Endometrial microvascular endothelial cells (primary cell): Measurements from ENCODE around the gene POU2AF1. TPM values are rescaled to one million over a fixed set of nuclear protein-coding genes. Genes with fewer than 3 reads are reported as not detected.

Experiments used
- in situ Hi-C: cut with HindIII; loops from 2 replicates; pipeline ENCODE4 v1.10.0; 2017; ENCODE audit warnings: low sequenced_read_pairs, low pct_unique_long_range_greater_than_20kb; ENCODE audit errors: inconsistent ontology term
- total RNA-seq: library from RNA; depleted of rRNA; stranded (reverse); fragments of >200 nt; gene quantifications from one replicate; pipeline ENCODE4 v1.2.3, GENCODE V29; 2015; ENCODE audit errors: inconsistent ontology term

The POU2AF1 gene
- total RNA-seq, 1 donor from 2014 or later: not detected

DNA sequence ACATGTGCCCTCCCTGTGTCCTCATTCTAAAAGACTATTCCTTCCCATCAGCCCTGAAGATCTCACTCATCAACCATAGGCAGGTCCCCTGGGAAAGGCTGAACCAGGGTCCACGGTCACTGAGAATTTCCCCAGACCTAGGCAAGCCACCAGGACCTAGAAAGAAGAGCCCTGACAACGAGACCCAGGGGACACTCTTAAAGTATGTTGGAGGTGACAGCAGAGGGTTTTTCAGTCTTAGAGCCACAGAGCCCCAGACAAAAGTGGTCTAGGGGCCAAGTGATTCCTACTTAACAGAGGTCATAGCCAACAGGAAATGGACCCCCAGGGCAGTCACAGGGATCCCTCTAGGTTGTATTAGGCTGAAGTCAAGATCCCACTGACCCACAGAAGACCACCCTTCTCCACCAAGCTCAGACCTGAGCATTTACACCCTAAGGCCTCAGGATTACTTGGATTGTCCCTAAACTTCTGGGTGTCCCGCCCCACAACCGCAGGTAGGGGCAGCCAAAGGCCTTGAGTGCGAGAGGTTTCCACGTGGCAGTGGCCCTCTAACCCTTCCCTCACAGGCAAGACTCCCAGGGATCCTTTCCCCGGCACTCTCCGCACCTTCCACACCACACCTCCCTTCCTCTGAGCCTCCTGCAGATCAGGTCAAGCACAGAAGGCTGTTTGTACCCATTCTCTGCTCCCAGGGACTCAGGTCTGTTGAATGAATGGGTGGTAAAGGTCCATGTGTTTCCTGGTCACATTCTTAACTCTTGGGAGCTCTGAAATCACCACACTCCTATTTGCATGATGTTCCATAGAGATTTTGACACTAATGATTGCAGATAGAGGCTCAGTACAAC, 12.3 kb downstream of the POU2AF1 start:
- in situ Hi-C loops: no loop called here

DNA sequence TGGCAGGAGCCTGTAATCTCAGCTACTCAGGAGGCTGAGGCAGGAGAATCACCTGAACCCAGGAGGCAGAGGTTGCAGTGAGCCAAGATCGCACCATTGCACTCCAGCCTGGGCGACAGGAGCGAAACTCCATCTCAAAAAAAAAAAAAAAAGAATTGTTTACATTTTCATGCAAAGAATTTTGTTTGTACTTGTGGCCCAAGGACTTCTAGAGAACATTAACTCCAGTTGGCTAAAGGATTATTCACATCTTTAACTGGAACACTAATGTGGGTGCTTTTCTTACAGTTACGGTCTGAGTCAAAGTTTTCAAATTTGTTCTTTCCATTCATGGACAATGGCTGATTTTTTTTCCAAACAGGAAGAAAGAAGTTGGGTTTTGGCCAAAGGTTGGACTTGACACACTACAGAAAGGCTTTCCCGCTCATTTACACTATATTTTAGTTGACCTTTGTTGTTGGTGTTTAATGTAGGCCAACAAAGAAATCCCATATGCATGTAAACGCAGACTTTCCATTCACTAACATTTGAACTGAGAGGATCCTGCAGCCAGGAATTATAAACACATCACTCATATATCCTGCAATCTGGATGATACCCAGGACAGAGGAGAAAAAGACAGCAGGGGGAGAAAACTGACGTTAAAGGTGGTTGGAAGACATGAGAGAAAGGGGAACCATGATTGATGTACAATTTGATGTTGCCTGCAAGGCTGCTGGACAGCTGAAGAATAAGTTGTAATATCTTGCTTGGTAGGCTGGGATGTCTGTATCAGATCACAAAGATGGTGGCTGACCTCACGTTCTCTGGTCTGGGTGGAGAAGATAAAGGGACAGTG, 13.1 kb downstream of the POU2AF1 start:
- in situ Hi-C loops: no loop called here

DNA sequence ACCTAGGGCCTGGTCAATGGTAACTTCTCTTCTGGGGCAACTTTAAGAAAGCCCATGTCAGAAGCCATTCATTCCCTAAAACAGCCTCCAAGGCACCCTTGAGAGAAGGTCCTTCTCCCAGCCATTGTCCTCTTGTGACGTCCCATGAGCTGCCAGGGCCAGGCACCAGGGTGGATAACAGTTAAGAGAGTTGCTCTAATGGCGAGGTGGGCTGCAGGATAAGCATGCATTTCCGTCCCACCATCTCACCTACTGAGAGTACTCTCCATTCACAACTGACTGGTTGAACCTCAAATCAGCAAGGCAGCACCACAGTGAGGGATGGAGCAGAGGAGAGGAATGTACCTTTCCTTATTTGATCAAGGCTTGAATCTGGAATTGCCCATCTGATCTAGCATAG, 14.6 kb downstream of the POU2AF1 start:
- in situ Hi-C loops: no loop called here

DNA sequence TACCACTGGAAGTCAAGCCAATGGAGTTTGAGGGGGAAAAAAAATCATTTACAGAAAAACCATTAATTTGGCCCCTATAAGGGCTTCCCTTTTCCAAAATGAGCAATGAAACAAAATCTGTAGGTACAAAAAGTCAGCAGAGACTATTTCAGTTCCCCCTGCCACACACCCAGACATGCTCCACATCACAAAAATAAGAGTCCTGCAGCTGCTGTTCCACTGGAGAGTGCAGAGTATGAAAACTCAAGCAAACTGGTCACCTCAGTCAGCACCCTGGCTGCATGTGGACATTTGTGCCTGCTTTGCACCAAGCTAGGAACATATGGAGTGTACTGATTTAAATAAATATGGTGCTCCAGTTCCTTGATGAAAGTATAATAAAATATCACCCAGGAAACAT, 15.1 kb downstream of the POU2AF1 start:
- in situ Hi-C loops: no loop called here

DNA sequence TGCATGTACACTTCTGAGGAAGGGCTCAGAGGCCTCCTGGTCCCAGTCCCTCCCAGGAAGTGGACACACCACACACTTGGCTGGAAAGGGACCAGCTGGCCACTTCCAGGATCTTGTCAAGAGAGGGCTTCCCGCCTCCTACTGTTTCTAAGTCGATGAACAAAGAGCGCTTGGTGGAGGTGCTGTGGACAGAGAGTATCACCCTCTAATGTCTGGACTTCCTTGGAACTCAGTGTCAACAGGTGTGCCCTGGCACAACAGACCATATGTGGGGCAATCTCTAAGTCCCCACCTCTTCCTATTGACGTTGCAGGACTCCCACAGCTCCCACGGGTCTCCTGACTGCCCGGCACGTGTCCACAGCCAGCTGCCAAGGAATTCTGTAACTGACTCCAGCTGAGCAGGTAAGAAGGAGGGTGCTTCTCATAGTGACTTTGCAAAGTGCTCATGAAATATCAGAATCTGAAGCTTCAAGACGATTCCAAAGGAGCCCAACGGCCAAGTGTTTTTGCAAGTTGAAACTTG, 16.1 kb downstream of the POU2AF1 start:
- in situ Hi-C loops: no loop called here

DNA sequence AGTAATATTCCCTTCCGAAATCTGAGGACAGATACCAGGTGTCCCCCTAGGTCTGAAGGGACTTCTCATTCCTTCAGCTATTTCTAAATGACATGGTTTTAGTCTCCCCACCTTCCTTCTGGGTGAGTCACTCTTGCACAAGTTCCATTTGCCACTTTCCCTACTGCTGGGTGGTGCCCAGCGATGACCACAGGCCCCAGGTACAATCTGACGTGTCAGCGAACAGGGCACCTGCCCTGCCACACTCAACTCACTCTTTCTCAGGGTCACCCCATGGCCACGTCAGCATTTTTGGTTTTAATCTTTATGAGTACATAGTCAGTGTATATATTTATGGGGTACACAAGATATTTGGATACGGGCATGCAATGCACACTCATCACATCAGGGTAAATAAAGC, 17.2 kb downstream of the POU2AF1 start:
- in situ Hi-C loops: no loop called here

DNA sequence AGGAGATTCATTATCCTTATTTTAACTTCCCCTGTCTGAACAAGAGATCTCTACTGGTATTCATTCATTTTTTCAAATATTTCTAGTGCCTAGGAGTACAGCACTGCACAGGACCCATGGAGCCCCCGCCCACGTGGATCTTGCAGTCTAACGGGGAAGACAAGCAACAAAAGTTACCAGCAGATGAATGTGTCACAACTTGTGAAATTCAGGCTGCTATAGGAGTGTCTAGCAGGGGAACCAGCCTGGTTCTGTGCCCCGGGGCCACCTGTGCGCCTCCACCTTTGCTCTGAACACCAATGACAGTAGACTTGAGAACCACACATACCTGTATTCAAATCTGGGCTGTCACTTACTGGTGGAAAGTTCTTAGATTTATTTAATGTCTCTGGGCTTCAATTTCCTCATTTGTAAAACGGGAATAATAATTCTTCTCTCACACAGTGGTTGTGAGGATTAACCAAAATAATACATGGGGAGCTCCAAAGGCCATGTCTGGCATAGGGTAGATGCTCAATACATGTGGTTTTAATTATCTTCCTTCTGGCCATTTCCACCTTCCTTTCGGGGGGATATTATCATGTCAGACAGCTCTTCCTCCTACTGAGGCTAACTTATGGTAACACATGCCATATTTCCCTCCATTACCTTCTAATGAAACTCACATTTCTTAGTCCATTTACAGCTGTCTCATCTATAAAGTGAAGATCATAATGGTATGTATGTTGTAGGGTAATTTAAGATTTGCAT, 17.8 kb downstream of the POU2AF1 start:
- in situ Hi-C loops: no loop called here

DNA sequence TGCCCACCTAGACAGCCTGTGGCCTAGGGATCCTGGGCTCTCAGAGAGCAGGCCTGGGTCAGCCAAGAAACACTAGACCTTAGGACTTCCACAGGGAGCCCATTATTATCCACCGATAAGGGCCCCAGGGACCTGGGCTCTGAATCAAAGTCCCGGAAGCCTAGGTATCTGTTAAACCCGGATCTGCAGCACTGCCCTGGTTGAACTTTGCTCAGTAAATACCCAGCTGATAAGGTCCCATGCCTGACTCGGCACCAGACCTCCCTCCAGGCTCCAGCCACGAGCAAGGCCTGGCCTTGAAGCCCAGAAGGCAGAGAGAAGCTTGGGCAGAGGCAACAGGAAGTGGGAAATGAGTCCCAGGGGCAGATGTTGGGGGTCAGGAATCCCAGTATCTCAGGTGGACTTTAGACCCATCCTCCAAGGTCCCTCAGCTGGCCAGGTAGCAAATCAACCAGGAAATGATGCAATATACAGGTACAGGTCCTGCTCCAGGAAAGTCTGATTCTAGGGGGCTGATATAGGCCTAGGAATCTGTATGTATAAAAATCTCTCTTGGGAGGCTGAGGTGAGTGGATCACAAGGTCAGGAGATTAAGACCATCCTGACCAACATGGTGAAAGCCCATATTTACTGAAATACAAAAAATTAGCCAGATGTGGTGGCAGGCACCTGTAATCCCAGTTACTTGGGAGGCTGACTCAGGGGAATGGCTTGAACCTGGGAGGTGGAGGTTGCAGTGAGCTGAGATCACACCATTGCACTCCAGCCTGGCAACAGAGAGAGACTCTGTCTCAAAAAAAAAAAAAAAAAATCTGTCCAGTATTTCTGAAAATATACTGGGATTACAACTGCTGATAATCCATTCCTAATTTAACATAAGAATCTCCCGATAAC, 18.7 kb downstream of the POU2AF1 start:
- in situ Hi-C loops: no loop called here

DNA sequence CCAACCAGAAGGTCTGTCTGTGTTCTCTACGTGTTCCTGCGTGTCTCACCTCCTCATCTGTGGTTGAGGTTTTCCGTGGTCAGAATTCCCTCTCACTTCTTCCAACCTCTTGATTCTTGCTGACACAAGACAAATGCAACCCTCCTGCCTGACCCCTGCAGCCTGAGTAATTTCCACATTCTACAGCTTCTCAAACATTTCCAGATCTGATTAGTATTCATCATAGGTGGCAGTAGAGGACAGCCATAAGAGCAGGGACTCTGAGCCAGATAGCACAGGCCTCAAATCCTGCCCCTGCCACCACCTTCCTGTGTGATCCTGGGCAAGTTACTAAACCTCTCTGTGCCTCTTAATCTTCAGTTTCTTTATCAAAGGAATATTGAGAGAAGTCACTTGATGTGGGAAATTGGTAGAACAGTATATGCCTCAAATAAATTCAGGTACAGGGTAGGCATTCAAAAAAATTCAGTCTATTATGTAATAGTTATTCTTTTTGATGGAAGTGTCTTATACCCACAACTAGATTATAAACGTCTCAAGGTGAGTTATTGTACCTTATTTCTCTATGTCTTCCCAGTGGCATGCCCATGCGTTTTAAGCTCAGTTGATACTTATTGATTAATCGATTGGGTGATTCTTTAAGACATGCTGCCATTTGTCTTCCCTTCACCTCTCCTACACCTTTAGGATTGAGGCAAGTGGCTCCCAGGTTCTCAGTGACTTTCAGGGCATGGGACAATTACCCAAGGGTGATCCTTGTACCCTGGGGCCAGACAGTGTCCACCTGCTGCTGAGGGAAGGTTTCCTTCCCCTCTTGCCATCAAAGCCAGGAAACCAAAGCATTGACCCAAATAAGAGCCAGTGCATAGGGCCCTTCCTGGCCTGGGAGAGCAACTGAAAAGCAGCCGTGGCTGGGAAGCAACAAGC, 19.6 kb downstream of the POU2AF1 start:
- in situ Hi-C loops: no loop called here

DNA sequence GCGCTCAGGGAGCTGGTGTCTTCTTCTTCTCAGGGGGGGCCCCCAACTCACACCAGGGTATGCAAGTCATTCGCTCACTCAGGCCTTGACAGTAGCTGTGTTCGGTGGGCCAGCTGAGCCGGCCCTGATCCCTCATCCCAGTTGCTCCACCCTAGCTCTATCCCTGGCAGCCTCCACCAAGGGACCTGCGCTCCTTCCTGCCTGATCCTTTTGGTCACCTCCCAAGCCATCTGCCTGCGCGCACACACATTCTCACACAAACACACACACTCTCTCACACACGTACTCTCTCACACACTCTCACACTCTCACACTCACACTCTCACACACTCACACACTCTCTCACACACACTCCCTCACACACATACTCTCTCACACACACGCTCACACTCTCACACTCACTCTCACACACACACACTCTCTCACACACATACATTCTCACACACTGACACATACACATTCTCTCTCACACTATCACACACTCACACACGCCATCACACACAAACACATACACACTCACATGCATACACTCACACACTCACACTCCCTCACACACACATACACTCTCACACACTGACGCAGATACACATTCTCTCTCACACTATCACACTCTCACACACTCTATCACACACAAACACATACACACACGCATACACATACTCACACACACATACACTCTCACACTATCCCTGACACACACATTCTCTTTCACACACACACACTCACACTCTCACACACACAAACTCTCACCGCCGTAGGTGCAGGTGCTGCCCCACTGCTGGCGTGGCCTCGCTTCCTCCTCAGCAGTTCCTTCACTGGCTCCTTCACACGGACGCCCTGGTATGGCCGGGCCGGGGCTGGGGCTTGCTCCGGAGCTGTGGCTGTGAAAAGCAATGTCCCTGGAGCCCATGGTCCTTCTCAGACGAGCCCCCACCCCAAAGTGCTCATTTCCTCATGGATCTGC, 20.8 kb downstream of the POU2AF1 start:
- in situ Hi-C loops: no loop called here

DNA sequence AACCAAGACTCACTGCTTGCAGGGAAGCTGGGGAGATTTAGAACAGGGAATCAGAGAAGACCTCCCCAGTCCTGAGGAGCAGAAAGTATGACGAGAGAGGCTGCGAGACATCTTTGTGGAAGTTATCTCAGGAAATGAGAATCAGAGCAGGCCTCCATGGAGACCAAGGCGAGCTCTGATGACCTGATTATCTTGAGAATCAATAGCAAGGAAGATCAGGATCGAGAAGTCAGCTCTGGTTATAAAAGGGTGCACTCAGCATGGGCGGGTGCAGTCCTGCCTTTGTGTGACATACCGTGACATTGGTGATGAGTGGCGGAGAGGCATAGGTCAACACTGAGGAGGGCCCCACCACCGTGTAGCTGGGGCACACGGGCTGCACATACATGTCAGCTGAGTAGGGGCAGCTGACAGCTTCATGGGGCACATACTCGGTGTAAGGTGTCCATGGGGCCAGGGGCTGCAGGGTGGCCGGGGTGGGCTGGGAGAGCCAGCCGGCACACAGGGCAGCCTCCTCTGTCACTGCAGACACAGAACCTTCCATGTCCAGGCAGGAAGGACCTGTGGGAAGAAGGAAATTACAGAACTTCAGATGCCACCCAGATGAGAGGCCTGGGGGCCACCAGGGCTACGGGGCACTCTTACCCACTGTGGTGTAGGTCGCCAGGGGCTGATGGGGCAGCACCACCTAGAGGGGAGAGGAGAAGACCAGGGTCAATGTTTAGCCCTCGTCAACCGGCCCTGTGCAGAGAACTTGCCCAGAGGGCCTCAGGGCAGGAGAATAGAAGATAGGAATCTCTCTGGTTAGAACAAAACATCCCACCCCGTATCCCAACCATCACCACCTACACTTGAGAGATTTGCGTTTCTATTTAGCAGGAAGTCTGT, 21.7 kb downstream of the POU2AF1 start:
- in situ Hi-C loops: no loop called here

DNA sequence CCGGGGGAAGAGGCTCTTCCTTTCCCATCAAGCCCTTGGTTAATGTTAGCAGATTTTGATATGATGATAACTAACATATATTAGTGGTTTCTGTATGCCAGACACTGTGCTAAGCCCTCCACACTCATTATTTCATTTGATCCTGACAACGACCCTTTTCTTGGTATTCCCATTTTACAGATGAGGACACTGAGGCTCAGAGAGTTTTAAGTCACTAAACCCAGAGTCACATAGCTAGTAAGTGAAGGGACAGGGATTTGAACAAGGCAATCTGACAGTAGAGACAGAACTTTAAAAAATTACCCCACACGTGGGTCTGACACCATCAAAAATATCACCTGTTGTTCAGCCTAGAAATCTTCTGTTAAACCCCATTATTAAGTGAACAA, 22.4 kb downstream of the POU2AF1 start:
- in situ Hi-C loops: no loop called here

DNA sequence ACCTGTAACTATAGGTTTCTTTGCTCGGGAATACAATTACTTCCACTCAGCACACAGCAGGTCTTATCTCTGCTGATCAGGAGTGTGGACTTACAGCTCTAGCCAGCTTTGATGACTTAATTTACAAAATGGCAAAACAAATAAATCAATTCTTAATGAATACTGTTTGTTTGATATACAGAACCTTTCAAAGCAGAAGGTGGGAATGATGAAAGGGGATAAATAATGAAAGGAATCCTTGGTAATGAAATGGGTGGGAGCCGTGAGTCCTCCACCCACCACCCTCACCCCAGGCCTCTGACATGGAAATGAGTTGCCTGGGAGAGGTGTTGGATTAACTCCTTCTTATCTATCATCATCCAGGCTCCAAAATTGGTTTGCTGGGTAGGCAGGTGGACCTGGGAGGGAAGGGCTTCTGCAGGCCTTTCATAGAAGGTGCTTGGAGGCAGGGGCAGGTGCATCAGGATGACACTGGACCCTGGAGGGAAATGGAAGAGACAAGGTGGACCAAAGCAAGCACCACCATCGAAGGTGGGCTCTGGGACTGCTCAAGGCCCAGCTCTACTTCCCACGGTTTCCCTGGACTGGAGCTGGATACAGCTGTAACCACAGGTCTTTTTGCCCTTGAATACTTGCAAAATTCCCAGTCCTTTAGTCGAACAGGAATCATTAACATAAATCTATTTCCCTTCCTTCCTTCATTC, 23.0 kb downstream of the POU2AF1 start:
- in situ Hi-C loops: no loop called here

DNA sequence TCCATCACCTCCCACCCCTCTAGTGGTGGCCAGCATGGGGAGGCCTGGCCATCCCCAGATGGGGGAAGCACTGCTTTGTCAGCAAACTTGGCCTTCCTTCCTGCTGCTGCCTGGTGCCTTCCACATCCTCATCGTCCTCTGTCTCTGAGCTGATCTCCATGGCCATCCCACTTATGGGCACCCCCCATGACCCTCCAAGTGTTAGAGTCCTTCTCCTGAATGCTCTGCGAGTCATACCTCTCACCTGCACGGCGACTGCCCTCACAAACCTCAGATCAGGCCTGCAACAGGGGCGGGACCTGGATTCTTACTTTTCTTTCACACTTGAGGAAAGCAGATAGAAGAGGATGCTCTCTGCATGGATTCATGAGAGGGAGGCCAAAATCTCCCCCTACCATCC, 24.0 kb downstream of the POU2AF1 start:
- in situ Hi-C loops: no loop called here

DNA sequence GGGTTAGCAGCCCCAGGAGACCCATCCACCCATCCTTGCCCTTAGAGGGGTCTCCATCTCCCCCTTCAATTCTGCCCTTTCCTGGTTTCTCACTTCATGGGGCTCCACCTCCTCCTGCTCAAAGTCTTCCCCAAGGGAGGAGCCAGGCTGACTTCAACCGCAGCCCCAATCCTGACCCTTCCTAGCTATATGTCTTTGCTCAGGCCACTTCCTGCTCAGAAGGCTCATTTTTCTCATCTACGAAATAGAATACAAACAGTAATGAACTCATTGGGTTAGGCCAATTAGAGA, 24.5 kb downstream of the POU2AF1 start:
- in situ Hi-C loops: no loop called here
